GM12878 (cell line): Measurements from ENCODE around the gene KIAA0825. TPM values are rescaled to one million over a fixed set of nuclear protein-coding genes. Genes with fewer than 3 reads are reported as not detected.

ENCODE experiments used
- ATAC-seq: fragments of 200-7000 bp; cut with Tn5 transposase; 3 replicates; pipeline ENCODE4 v1.9.1; 2020; ENCODE audit warnings: mild to moderate bottlenecking, moderate library complexity
- BruUV-seq: library from RNA; stranded (reverse); fragments of 400-500 nt; replicated peaks from 2 replicates; lab custom pipeline; 2021; lab: Mats Ljungman, UMichigan
- CTCF ChIA-PET: fragments of 300-600 bp; sonication (Branson Sonifier 250); formaldehyde crosslinking; extraction: SDS; loops from one replicate; lab custom pipeline; 2021; ENCODE audit warnings: inconsistent platforms; lab: Yijun Ruan, JAX
- POLR2A ChIA-PET: fragments of 350-600 bp; formaldehyde crosslinking; extraction: SDS; loops from one replicate; lab custom pipeline; 2021; ENCODE audit warnings: inconsistent platforms; lab: Charles Lee
- RAD21 ChIA-PET: fragments of 300-600 bp; sonication (Branson Sonifier 250); formaldehyde crosslinking; loops from one replicate; lab custom pipeline; 2023; ENCODE audit warnings: antibody characterized with exemption; ENCODE audit not compliant: unreplicated experiment; lab: Charles Lee
- SMC1A ChIA-PET: fragments of 300-600 bp; sonication (Branson Sonifier 250); formaldehyde crosslinking; loops from one replicate; lab custom pipeline; 2023; ENCODE audit not compliant: unreplicated experiment, uncharacterized antibody; lab: Charles Lee
- DNase-seq: peaks from one replicate; pipeline ENCODE4 v3.0.0-alpha.2; 2011; ENCODE audit warnings: low read depth, low spot score
- FAIRE-seq: peaks from 3 replicates; lab custom pipeline; 2011; peaks lifted over from hg19 to GRCh38; lab: Jason Lieb, UNC
- H2AFZ ChIP-seq: 2 replicates; pipeline ENCODE4 v1.6.0; 2011; ENCODE audit warnings: low read depth, low read length, control low read depth; ENCODE audit not compliant: control insufficient read depth
- H3K27ac ChIP-seq: 2 replicates; pipeline ENCODE4 v1.5.1; 2011; ENCODE audit warnings: control low read depth; ENCODE audit not compliant: control insufficient read depth, insufficient read depth
- H3K27me3 ChIP-seq, 2 experiments: replicated peaks in 1 of 2; 2 replicates each; pipeline versions ENCODE4 v1.6.0 to v1.6.1; 2011; ENCODE audit warnings: low read length in 1 of 2; ENCODE audit not compliant: control insufficient read depth in 2 of 2, insufficient read depth in 2 of 2
- H3K36me3 ChIP-seq, 2 experiments: 2 replicates each; pipeline ENCODE4 v1.5.1; 2011; ENCODE audit warnings: low read length in 1 of 2; ENCODE audit not compliant: control insufficient read depth in 2 of 2, insufficient read depth in 2 of 2
- H3K4me1 ChIP-seq: 2 replicates; pipeline ENCODE4 v1.6.1; 2011; ENCODE audit warnings: mild to moderate bottlenecking, low read length, moderate library complexity, mixed read lengths; ENCODE audit not compliant: control insufficient read depth, insufficient read depth
- H3K4me2 ChIP-seq: 2 replicates; pipeline ENCODE4 v1.6.0; 2011; ENCODE audit warnings: control low read depth; ENCODE audit not compliant: control insufficient read depth, insufficient read depth
- H3K4me3 ChIP-seq: fragments of 200-600 bp; sonication (generic); 2 replicates; pipeline ENCODE4 v1.5.1; 2016
- H3K79me2 ChIP-seq: 2 replicates; pipeline ENCODE4 v1.6.0; 2011; ENCODE audit warnings: low read length; ENCODE audit not compliant: control insufficient read depth, insufficient read depth
- H3K9ac ChIP-seq: 2 replicates; pipeline ENCODE4 v1.8.0; 2011; ENCODE audit warnings: low read length, control low read depth, mixed read lengths; ENCODE audit not compliant: control insufficient read depth, insufficient read depth
- H3K9me3 ChIP-seq: replicated peaks from 3 replicates; pipeline ENCODE4 v1.5.1; 2011; ENCODE audit warnings: mild to moderate bottlenecking, low read length; ENCODE audit not compliant: control insufficient read depth, insufficient read depth
- H4K20me1 ChIP-seq: 2 replicates; pipeline ENCODE4 v1.6.0; 2011; ENCODE audit not compliant: control insufficient read depth, insufficient read depth
- BMI1 ChIP-seq: fragments of 450-650 bp; IDR thresholded peaks from 2 replicates; pipeline ENCODE4 v1.6.1; 2016; ENCODE audit warnings: mild to moderate bottlenecking, moderate library complexity, borderline replicate concordance
- EED ChIP-seq: sonication (generic); IDR thresholded peaks from 2 replicates; pipeline ENCODE4 v1.6.1; 2016; ENCODE audit warnings: antibody characterized with exemption, low read depth
- MEF2B ChIP-seq: fragments of 450-650 bp; IDR thresholded peaks from 2 replicates; pipeline ENCODE4 v1.6.1; 2018; ENCODE audit warnings: mild to moderate bottlenecking, moderate library complexity; ENCODE audit not compliant: partially characterized antibody, poor library complexity, severe bottlenecking
- NKRF ChIP-seq: fragments of 450-650 bp; conservative IDR thresholded peaks from 2 replicates; pipeline ENCODE4 v1.6.1; 2017; ENCODE audit warnings: mild to moderate bottlenecking, moderate library complexity
- PAX5 ChIP-seq: IDR thresholded peaks from 2 replicates; pipeline ENCODE4 v1.6.1; 2011; ENCODE audit warnings: low read depth, low read length, borderline replicate concordance
- POLR2AphosphoS2 ChIP-seq: IDR thresholded peaks from 2 replicates; pipeline ENCODE4 v1.6.1; 2011; ENCODE audit warnings: low read depth, mild to moderate bottlenecking, low read length, improper control_type of control experiment, moderate library complexity
- RFX5 ChIP-seq: IDR thresholded peaks from 2 replicates; pipeline ENCODE4 v1.6.1; 2011; ENCODE audit warnings: low read depth, low read length, improper control_type of control experiment
- SMAD1 ChIP-seq: fragments of 450-650 bp; IDR thresholded peaks from 2 replicates; pipeline ENCODE4 v1.6.1; 2018; ENCODE audit warnings: mild to moderate bottlenecking, low read depth; ENCODE audit not compliant: partially characterized antibody
- STAT3 ChIP-seq: IDR thresholded peaks from 2 replicates; pipeline ENCODE4 v1.6.1; 2011; ENCODE audit warnings: low read depth, low read length, improper control_type of control experiment
- ZBTB11 ChIP-seq: fragments of 450-650 bp; formaldehyde crosslinking; IDR thresholded peaks from 2 replicates; pipeline ENCODE4 v1.5.0; 2022; ENCODE audit warnings: mild to moderate bottlenecking, missing genetic modification characterization
- WGBS: methylation state at CpG from one replicate; pipeline ENCODE4 v1.1.6; 2016; ENCODE audit warnings: low lambda C conversion rate; ENCODE audit not compliant: insufficient replicate concordance, insufficient coverage; ENCODE audit errors: missing lambda C conversion rate; 5-methylcytosine and 5-hydroxymethylcytosine counted together
- in situ Hi-C: fragments of 300-500 bp; cut with MboI; formaldehyde crosslinking; loops from 9 replicates; pipeline ENCODE4 v1.14.3; 2018; ENCODE audit warnings: mixed read lengths
- intact Hi-C: fragments of 100-400 bp; cut with micrococcal nuclease; formaldehyde crosslinking; loops from one replicate; pipeline ENCODE4 v1.14.2; 2022; ENCODE audit not compliant: unreplicated experiment
- polyA plus RNA-seq, 11 experiments: library from polyadenylated mRNA; depleted of rRNA in 4 of 11; unstranded in 6 of 11; stranded (reverse) in 5 of 11; fragments of >200 nt; fragmentation: Nextera tagmentation in 4 of 11; fragmentation: Illumina TruSeq in 1 of 11; extraction: Ambion mirVana in 4 of 11; extraction: Trizol in 1 of 11; gene quantifications; 1 replicate in 1 of 11; 2 replicates in 10 of 11; pipeline versions ENCODE4 v1.2.1 to v1.2.3, GENCODE V29; 2011 to 2016; ENCODE audit warnings: inconsistent platforms in 2 of 11, missing spikeins in 2 of 11, low read depth in 1 of 11
- total RNA-seq, 4 experiments: library from RNA; depleted of rRNA in 3 of 4; stranded (reverse); fragments of >200 nt in 3 of 4; fragmentation: Illumina TruSeq in 1 of 4; extraction: Trizol in 1 of 4; gene quantifications; 2 replicates each; pipeline versions ENCODE4 v1.2.1 to v1.2.3, GENCODE V29; 2013 to 2021

Gene KIAA0825
- total and polyA plus RNA-seq, 10 of the 15 experiments (the other 5 are each of a cell fraction or from before 2014, with no cell fraction given): 0.55 to 1.9 (median 1.5) TPM

- Histone ChIP-seq H3K4me1 (no peaks in the 10 kb centered on the region), H3K36me3 (no peaks in the 10 kb centered on the region), H4K20me1 (no peaks in the 10 kb centered on the region), H3K27me3 (no peaks in the 10 kb centered on the region), H3K79me2 (no peaks in the 10 kb centered on the region), H3K4me2 (no peak overlapping the region), H3K27ac (no peak overlapping the region), H3K4me3 (no peak overlapping the region), H3K9me3 (no peaks in the 10 kb centered on the region), H2AFZ (no peak overlapping the region), H3K9ac (no peak overlapping the region)
- ChIA-PET RAD21 (no interaction called here), CTCF (no interaction called here), POLR2A (no interaction called here), SMC1A (no interaction called here)
- no peak for FAIRE-seq
- WGBS: 47% methylated on average over 1 of the region's 1 CpG
- in situ Hi-C loops (no loop called here), intact Hi-C loops (no loop called here)
- no TSS peak for BruUV-seq
- TF ChIP-seq RFX5 (no peak), SMAD1 (no peak), STAT3 (no peak), ZBTB11 (CRISPR knock-in tag) (no peak), MEF2B (no peak), POLR2AphosphoS2 (no peak), EED (no peak), BMI1 (no peak), PAX5 (no peak), NKRF (no peak)
- no peak for DNase-seq
- ATAC-seq: no peak
These were observed 488.3 kb downstream of the KIAA0825 start for GRCh38 chr5:94130077-94130476.
